Stimulated activated CD4-positive, alpha-beta T cell treated with anti-CD3 and anti-CD28 coated beads, Interleukin-4, amount 100 ng/mL, for 24 hours (primary cell): ENCODE results near the gene SMCO4.
"Not testable (repeated sequence)": the region's sequence is repeated elsewhere in the genome, so short reads cannot be mapped to it uniquely, and the experiment has no call there.

Experiments
- DNase-seq: peaks from one replicate; pipeline ENCODE4 v3.0.0-alpha.2; 2020

The SMCO4 gene

GRCh38 chr11:93559681-93560080 lies 16.5 kb upstream of the SMCO4 start:
- no peak for DNase-seq

DNA sequence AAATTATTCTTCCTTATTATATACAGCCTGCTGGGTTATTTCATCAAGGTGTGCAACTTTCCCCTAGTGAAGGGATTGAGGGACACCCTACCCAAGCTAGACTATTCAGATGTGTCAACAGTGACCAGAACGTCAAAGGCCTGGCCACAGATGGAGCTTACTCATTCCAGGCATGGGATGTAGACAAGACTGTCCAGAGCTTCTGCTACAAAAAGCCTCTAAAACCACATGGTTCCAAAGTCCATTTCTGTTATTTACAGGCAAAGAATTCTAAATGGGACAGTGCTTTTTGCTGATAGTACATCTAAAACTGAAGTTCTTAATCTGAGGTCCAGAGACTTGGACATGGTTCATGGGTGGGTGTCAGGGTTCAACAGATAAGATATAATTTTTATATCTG lies 9.7 kb upstream of the SMCO4 start:
- no peak for DNase-seq

DNA sequence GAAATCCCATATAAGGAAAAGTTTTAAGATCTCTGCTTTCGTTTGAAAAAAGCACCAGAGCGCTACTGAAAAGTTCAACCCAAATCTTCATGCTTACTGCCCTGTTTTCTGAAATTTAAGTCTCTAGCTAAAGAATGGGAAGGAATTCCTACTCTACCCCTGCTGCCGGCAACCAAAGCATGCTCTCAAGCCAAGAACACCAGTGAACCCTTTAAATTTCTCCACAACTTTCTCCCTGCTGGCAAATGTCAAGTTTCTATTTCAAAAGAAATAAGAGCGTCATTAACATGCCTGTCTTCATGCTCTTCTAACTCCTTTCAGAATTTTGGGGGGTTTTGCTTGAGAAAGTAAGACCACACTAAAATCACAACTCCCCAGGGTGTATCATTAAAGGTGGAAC lies 6.8 kb upstream of the SMCO4 start:
- DNase-seq, result no peak

DNA sequence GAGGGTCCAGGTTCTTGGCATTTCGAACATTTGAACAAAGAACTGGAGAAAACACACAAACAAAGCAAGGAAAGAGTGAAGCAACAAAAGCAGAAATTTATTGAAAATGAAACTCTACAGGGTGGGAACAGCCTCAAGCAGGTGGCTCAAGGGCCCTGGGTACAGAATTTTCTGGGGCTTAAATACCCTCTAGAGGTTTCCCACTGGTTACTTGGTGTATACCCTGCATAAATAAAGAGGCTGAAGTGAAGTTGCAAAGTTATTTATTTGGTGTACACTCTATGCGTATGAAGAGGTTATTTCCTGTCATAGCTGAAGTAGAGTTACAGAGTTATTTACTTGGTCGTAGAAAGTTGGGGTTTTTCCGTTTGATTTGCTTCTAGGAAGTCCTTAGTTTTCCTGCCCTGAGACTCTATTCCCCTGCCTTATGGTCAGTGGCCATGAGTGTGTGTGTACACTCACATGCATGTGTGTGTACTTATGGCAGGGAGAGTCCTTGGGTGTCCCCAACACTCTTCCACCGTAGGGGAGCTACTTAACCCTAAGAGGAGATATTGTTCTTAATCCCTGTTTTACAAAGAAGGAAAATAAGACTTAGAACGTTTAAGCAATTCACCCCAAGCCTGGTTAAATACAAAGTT lies 5.6 kb upstream of the SMCO4 start:
- no peak for DNase-seq

DNA sequence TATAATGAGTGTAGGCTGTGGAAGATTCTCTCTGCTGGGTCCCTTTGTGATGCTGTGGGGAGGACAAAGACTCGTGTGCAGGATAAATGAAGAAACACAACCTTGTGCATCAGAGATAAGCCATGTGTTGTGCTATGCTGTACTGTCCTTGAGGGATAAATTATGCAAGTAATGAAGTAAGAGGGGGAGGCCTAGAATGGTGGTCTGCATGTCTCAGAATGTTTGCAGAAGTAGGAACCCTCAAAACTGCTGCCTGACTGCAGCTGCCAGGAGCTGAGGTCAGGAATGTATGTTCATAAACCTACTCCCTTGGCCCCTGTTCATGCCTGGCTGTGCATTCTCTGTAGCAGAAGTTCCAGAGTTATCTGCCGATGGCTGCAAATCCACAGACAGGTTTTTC lies 4.6 kb upstream of the SMCO4 start:
- no peak for DNase-seq

GRCh38 chr11:93547028-93547427 lies 3.8 kb upstream of the SMCO4 start:
- no peak for DNase-seq

- no peak for DNase-seq
These were observed 2.4 kb upstream of the SMCO4 start for GRCh38 chr11:93545566-93545965.

- no peak for DNase-seq
These were observed 371 bp downstream of the SMCO4 start for GRCh38 chr11:93542811-93543229.

DNA sequence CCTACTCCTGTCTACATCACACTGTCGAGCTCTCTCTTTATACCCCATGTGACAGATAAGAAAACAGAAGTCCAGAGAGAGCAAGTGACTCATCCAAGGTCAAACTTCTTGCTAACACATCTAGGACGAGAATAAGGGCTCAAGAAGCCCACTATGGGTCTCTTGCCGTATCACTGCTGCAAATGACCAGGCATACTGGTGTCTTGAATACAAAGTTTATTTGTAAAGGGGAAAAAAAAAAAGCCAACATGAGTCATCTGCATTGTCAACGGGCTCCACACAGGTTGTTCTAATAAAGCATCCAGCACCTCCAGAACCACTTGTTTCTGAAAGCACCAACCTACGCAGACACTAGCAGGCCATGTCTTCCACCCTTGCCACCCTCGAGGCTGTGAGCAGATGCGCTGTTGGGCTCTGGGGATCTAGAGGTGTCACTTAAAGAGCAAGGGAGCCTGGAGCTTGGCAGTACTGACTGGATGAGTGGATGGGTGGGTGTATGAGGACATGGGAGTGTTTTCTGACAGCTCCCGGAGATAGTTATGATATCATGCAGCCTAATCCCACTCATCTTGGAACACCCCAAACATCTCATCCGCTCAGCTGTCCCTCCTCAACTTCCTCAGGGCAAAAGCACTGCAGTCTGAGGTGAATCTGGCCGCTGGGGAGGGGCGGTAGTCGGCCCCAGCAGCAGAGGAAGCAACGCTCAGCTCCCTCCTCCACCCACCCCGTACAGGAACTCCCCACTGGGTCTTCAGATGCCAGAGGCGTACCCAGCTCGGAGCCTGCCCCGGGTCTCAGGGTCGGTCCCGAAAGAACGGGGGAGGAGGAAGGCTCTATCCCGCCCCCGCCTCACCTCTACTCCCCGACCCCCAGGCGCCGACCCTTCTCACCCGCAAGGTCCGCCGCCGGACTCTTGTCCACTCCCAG lies 1.0 kb downstream of the SMCO4 start:
- peak; percentile 23 for DNase-seq

- DNase-seq, result no peak
These were observed 2.2 kb downstream of the SMCO4 start for GRCh38 chr11:93540896-93541553.

DNA sequence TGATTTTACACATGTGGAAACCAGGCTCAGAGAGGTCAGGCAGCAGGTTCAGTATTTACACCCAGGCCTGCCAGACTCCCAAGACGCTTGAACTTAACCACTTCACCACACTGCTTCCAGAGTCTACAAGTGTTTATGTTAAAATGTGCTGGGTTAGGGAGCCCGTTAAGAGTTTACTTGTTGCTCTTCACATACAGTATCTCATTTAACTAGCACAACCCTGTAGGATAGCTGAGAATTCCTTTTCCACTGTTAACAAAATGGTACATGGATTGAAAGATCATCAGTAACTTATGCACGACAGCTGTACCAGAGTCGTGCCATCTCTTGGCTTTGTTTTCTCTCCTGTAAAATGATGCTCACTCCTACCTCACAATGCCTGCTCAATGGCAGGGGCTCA lies 2.9 kb downstream of the SMCO4 start:
- no peak for DNase-seq

DNA sequence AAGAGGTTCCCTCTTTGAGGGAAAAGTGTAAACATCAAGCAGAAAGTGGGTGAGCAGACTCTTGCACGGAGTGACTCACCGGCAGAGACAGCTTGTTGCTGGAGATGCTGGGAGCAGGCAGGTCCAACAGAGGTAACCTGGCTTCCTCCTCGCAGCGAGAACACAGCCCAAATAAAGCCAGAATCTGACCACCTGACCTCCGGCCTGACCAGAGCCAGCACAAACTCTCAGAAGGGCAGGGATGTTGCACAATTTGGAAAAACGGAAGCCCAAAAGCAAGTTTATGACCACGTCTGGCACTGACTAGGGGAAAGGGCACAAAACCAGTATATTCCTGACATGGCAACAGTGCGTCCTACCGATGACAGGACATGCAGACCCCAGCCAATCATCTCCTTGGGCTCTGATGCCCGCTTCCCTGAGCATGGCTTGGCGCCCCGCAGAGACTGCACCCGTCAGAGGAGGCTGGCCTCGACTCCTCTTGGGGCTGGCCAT lies 5.4 kb downstream of the SMCO4 start:
- DNase-seq, result no peak

DNA sequence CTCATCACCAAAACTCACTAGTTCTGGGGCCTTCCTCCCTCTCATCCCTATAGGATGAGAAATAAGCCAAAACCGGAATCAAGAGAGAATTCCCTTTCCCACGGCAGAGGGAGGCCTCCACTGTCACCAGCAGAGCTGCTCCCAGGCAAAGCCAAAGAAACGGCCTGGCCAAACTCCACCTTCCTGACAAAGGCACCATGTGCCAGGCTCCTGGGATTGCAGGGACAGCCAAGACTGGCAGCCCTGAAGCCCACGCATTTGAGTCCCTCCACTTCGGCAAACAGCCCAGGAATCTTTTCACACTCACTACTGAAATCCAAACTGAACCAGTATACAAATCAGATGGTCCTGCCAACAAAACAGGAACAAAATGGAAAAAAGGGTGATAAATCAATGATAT lies 6.1 kb downstream of the SMCO4 start:
- DNase-seq, result no peak

- no peak for DNase-seq
These were observed 6.9 kb downstream of the SMCO4 start for GRCh38 chr11:93536101-93536861.

- DNase-seq, result not testable (repeated sequence)
These were observed 7.6 kb downstream of the SMCO4 start for GRCh38 chr11:93535578-93535977.

GRCh38 chr11:93532806-93533205 lies 10.4 kb downstream of the SMCO4 start:
- DNase-seq, result no peak

DNA sequence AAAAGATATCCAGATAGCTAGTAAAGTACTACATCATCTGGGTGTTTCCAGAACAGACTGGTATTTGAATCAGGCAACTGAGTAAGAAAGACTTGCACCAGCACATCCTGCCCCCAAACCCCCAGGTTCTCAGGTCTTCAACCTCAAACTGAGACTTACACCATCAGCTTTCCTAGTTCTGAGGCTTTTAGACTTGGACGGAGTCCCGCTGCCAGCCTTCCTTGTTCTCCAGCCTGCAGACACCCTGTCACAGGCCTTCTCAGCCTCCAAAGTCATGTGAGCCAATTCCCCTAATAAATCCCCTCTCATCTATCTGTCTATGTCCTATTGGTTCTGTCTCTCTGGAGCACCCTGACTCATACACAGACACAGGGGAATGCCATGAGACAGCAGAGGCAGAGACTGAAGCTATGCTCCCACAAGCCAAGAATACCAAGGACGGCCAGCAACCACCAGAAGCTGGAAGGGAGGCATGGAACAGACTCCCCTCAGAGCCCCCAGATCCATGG lies 10.9 kb downstream of the SMCO4 start:
- DNase-seq, result no peak

- DNase-seq, result no peak
These were observed 12.7 kb downstream of the SMCO4 start for GRCh38 chr11:93530468-93530826.

- DNase-seq, result no peak
These were observed 13.3 kb downstream of the SMCO4 start for GRCh38 chr11:93529707-93530467.

GRCh38 chr11:93528757-93529645 lies 14.2 kb downstream of the SMCO4 start:
- DNase-seq, result no peak

DNA sequence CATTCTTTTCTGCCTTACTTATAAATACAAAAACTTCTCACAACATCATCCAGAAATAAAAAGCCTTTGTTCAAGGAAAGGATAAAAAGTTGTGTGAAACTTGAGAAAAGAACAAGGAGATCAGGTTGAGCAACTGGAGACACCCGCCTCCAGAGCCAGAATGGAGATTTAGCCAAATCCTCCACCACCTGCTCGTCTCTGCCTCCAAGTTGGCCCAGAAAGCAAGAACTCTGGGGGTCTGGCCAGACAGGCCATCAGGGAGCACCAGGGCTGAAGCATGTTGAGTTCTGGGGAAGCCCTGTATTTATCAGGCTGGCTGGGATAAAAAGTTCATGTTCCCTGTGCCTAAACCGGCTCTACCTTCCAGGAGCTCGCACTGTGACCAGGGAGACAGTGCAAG lies 14.9 kb downstream of the SMCO4 start:
- DNase-seq, result no peak
